H1 (cell line): ENCODE measurements around the gene KCNA2. TPM values are rescaled to one million over a fixed set of nuclear protein-coding genes. Genes with fewer than 3 reads are reported as not detected.

Experiments used
- CTCF ChIA-PET: fragments of 300-600 bp; sonication (Branson Sonifier 250); formaldehyde crosslinking; loops from one replicate; lab custom pipeline; 2021; ENCODE audit not compliant: partially characterized antibody; lab: Charles Lee
- POLR2A ChIA-PET: fragments of 300-600 bp; sonication (Branson Sonifier 250); formaldehyde crosslinking; loops from one replicate; lab custom pipeline; 2021; ENCODE audit warnings: inconsistent platforms; ENCODE audit not compliant: partially characterized antibody; lab: Charles Lee
- DNase-seq, 2 experiments: peaks; one replicate each; pipeline versions ENCODE4 v3.0.0 to v3.0.0-alpha.2; 2010 to 2022; ENCODE audit warnings: low spot score in 2 of 2, low read depth in 1 of 2, mixed read lengths in 1 of 2
- FAIRE-seq: peaks from 2 replicates; lab custom pipeline; 2011; peaks lifted over from hg19 to GRCh38; lab: Jason Lieb, UNC
- H2AFZ ChIP-seq: 2 replicates; pipeline ENCODE4 v1.8.1; 2012; ENCODE audit warnings: low read length, inconsistent platforms
- H2AK5ac ChIP-seq: 2 replicates; pipeline ENCODE4 v1.6.1; 2013; ENCODE audit warnings: low read depth, low read length
- H2BK120ac ChIP-seq: replicated peaks from 2 replicates; pipeline ENCODE3; 2013; ENCODE audit warnings: low read depth, low read length, inconsistent platforms
- H2BK12ac ChIP-seq: 2 replicates; pipeline ENCODE4 v1.6.1; 2013; ENCODE audit warnings: low read depth, low read length
- H2BK15ac ChIP-seq: 2 replicates; pipeline ENCODE4 v1.6.1; 2013; ENCODE audit warnings: low read length
- H2BK20ac ChIP-seq: 2 replicates; pipeline ENCODE4 v1.6.1; 2013; ENCODE audit warnings: low read length
- H2BK5ac ChIP-seq: 2 replicates; pipeline ENCODE4 v1.6.1; 2013; ENCODE audit warnings: low read depth, low read length
- H3K14ac ChIP-seq: 2 replicates; pipeline ENCODE4 v1.6.1; 2013; ENCODE audit warnings: inconsistent platforms; ENCODE audit not compliant: insufficient read length
- H3K18ac ChIP-seq: 2 replicates; pipeline ENCODE4 v1.6.1; 2013; ENCODE audit warnings: low read length; ENCODE audit errors: extremely low read depth
- H3K23ac ChIP-seq: 2 replicates; pipeline ENCODE4 v1.6.1; 2013; ENCODE audit warnings: inconsistent platforms; ENCODE audit not compliant: insufficient read length
- H3K23me2 ChIP-seq: 2 replicates; pipeline ENCODE4 v1.6.1; 2013; ENCODE audit warnings: low read depth, low read length
- H3K27ac ChIP-seq: 2 replicates; pipeline ENCODE4 v1.6.1; 2011; ENCODE audit warnings: low read depth, low read length, inconsistent platforms
- H3K27me3 ChIP-seq, 4 experiments: replicated peaks in 1 of 4; 1 replicate in 1 of 4; 2 replicates in 3 of 4; pipeline versions ENCODE4 v1.6.1 to v1.8.1; 2011 to 2013; ENCODE audit warnings: low read length in 3 of 4, mild to moderate bottlenecking in 3 of 4, inconsistent platforms in 2 of 4, mixed read lengths in 2 of 4, moderate library complexity in 1 of 4; ENCODE audit not compliant: control insufficient read depth in 3 of 4, insufficient read depth in 3 of 4; ENCODE audit errors: extremely low read depth in 1 of 4
- H3K36me3 ChIP-seq, 4 experiments: 2 replicates each; pipeline versions ENCODE4 v1.6.1 to v1.8.1; 2011 to 2013; ENCODE audit warnings: mild to moderate bottlenecking in 4 of 4, low read length in 3 of 4, moderate library complexity in 2 of 4, control low read depth in 1 of 4, inconsistent platforms in 1 of 4; ENCODE audit not compliant: insufficient read depth in 4 of 4, control insufficient read depth in 2 of 4
- H3K4ac ChIP-seq: replicated peaks from 2 replicates; pipeline ENCODE3; 2013; ENCODE audit warnings: low read length, low read depth, mixed read lengths, inconsistent platforms; ENCODE audit not compliant: insufficient read length
- H3K4me1 ChIP-seq, 4 experiments: replicated peaks in 1 of 4; 1 replicate in 1 of 4; 2 replicates in 3 of 4; pipeline versions ENCODE4 v1.6.1 to v1.8.1; 2011 to 2013; ENCODE audit warnings: low read length in 3 of 4, inconsistent platforms in 2 of 4, mixed read lengths in 1 of 4; ENCODE audit not compliant: insufficient read depth in 4 of 4, control insufficient read depth in 3 of 4
- H3K4me2 ChIP-seq, 2 experiments: 2 replicates each; pipeline versions ENCODE4 v1.6.1 to v1.8.1; 2011 to 2013; ENCODE audit warnings: low read depth in 2 of 2, low read length in 2 of 2, control low read depth in 1 of 2, inconsistent platforms in 1 of 2, mild to moderate bottlenecking in 1 of 2; ENCODE audit not compliant: insufficient read depth in 1 of 2
- H3K4me3 ChIP-seq, 4 experiments: fragments of 200-600, 300-600 bp in 1 of 4; sonication (generic), shearing (Covaris generic), sonication (Bioruptor Twin) in 1 of 4; 2 replicates each; pipeline versions ENCODE4 v1.5.1 to v1.8.1; 2011 to 2016; ENCODE audit warnings: low read length in 4 of 4, low read depth in 3 of 4, control low read depth in 2 of 4, inconsistent platforms in 2 of 4, mild to moderate bottlenecking in 2 of 4, mixed read lengths in 1 of 4, moderate library complexity in 1 of 4; ENCODE audit not compliant: insufficient read depth in 2 of 4; ENCODE audit errors: extremely low read depth in 1 of 4
- H3K56ac ChIP-seq: replicated peaks from 2 replicates; pipeline ENCODE3; 2013; ENCODE audit warnings: low read depth, mild to moderate bottlenecking, mixed read lengths, low read length, inconsistent platforms; ENCODE audit not compliant: insufficient read length
- H3K79me1 ChIP-seq: 2 replicates; pipeline ENCODE4 v1.6.1; 2013; ENCODE audit warnings: low read depth, low read length, control low read depth
- H3K79me2 ChIP-seq, 2 experiments: 2 replicates each; pipeline versions ENCODE4 v1.6.1 to v1.8.1; 2012 to 2013; ENCODE audit warnings: low read length in 2 of 2, mild to moderate bottlenecking in 2 of 2, inconsistent platforms in 1 of 2; ENCODE audit not compliant: insufficient read depth in 2 of 2, control insufficient read depth in 1 of 2
- H3K9ac ChIP-seq, 4 experiments: replicated peaks in 1 of 4; 1 replicate in 1 of 4; 2 replicates in 3 of 4; pipeline versions ENCODE4 v1.6.1 to v1.8.1; 2011 to 2013; ENCODE audit warnings: low read depth in 3 of 4, low read length in 3 of 4, control low read depth in 2 of 4, mild to moderate bottlenecking in 2 of 4, moderate library complexity in 2 of 4, inconsistent platforms in 1 of 4; ENCODE audit errors: extremely low read depth in 1 of 4
- H3K9me3 ChIP-seq, 2 experiments: 2 replicates each; pipeline versions ENCODE4 v1.6.1 to v1.8.1; 2012 to 2013; ENCODE audit warnings: mild to moderate bottlenecking in 2 of 2, moderate library complexity in 2 of 2, control low read depth in 1 of 2, inconsistent platforms in 1 of 2, low read depth in 1 of 2, low read length in 1 of 2, mixed read lengths in 1 of 2; ENCODE audit not compliant: insufficient read depth in 2 of 2
- H4K20me1 ChIP-seq, 2 experiments: replicated peaks in 1 of 2; 2 replicates each; pipeline versions ENCODE3 to v1.8.1; 2011 to 2013; ENCODE audit warnings: inconsistent platforms in 2 of 2, low read length in 2 of 2, mild to moderate bottlenecking in 1 of 2; ENCODE audit not compliant: insufficient read depth in 2 of 2, control insufficient read depth in 1 of 2
- H4K5ac ChIP-seq: 2 replicates; pipeline ENCODE4 v1.6.1; 2013; ENCODE audit warnings: low read length, low read depth, mixed read lengths, inconsistent platforms; ENCODE audit not compliant: insufficient read length
- H4K8ac ChIP-seq: 2 replicates; pipeline ENCODE4 v1.8.0; 2013; ENCODE audit warnings: mild to moderate bottlenecking, moderate library complexity, low read length, inconsistent platforms; ENCODE audit not compliant: insufficient read depth; ENCODE audit errors: extremely low read depth
- H4K91ac ChIP-seq: replicated peaks from 2 replicates; pipeline ENCODE3; 2013; ENCODE audit warnings: low read length, mixed read lengths, inconsistent platforms; ENCODE audit not compliant: insufficient read length
- BACH1 ChIP-seq: IDR thresholded peaks from 2 replicates; pipeline ENCODE4 v1.6.1; 2012; ENCODE audit warnings: low read length, improper control_type of control experiment
- EGR1 ChIP-seq: IDR thresholded peaks from 2 replicates; pipeline ENCODE4 v1.6.1; 2011; ENCODE audit warnings: low read depth, low read length, borderline replicate concordance
- HDAC2 ChIP-seq, 2 experiments: fragments of 300-600 bp in 1 of 2; sonication (generic) in 1 of 2; IDR thresholded peaks; 2 replicates each; pipeline ENCODE4 v1.6.1; 2011 to 2012; ENCODE audit warnings: low read depth in 2 of 2, low read length in 2 of 2, mild to moderate bottlenecking in 2 of 2, moderate library complexity in 2 of 2, borderline replicate concordance in 1 of 2, inconsistent platforms in 1 of 2
- NANOG ChIP-seq: IDR thresholded peaks from 2 replicates; pipeline ENCODE4 v1.6.1; 2011; ENCODE audit warnings: low read length, low read depth, mild to moderate bottlenecking, inconsistent platforms; ENCODE audit not compliant: insufficient read depth, poor library complexity, severe bottlenecking
- PHF8 ChIP-seq: fragments of 200-600 bp; sonication (generic); conservative IDR thresholded peaks from 2 replicates; pipeline ENCODE4 v1.7.1; 2012; ENCODE audit warnings: low read depth, mild to moderate bottlenecking, inconsistent platforms, low read length, moderate library complexity
- SIN3A ChIP-seq, 2 experiments: IDR thresholded peaks in 1 of 2; conservative IDR thresholded peaks in 1 of 2; 2 replicates each; pipeline ENCODE4 v1.6.1; 2011 to 2012; ENCODE audit warnings: low read length in 2 of 2, improper control_type of control experiment in 1 of 2, low read depth in 1 of 2, mild to moderate bottlenecking in 1 of 2
- SUZ12 ChIP-seq: fragments of 200-600 bp; sonication (generic); IDR thresholded peaks from 2 replicates; pipeline ENCODE4 v1.6.1; 2012; ENCODE audit warnings: mild to moderate bottlenecking, inconsistent platforms, low read length, moderate library complexity, mixed read lengths
- WGBS, 2 experiments: shearing (Covaris generic) in 1 of 2; methylation state at CpG; one replicate each; pipeline versions ENCODE4 v1.1.6 to v1.1.7; 2013 to 2015; ENCODE audit warnings: low lambda C conversion rate in 2 of 2, mixed read lengths in 2 of 2, inconsistent platforms in 1 of 2, low coverage in 1 of 2, missing lambda C conversion rate in 1 of 2; ENCODE audit not compliant: insufficient replicate concordance in 2 of 2, insufficient coverage in 1 of 2, insufficient read length in 1 of 2; ENCODE audit errors: extremely low coverage in 1 of 2, missing lambda C conversion rate in 1 of 2; 5-methylcytosine and 5-hydroxymethylcytosine counted together
- polyA plus RNA-seq, 7 experiments: library from polyadenylated mRNA; depleted of rRNA in 3 of 7; stranded (reverse) in 5 of 7; unstranded in 2 of 7; fragments of >200 nt in 5 of 7; fragments of 200-250 nt in 2 of 7; gene quantifications; 1 replicate in 5 of 7; 2 replicates in 1 of 7; 4 replicates in 1 of 7; pipeline versions ENCODE4 v1.2.1 to v1.2.3, GENCODE V29; 2011 to 2013; ENCODE audit warnings: missing spikeins in 2 of 7, mixed read lengths in 2 of 7
- total RNA-seq: library from RNA; stranded (reverse); fragmentation: NEBNext Ultra II Directional; extraction: Animal tissue kit (Norgen Biotek cat#: 25700); gene quantifications from 2 replicates; pipeline ENCODE4 v1.2.1, GENCODE V29; 2021

KCNA2 gene
- total and polyA plus RNA-seq, 2 of the 8 experiments (the other 6 are each of a cell fraction or from before 2014, with no cell fraction given) = 0.26 to 0.78 TPM

DNA sequence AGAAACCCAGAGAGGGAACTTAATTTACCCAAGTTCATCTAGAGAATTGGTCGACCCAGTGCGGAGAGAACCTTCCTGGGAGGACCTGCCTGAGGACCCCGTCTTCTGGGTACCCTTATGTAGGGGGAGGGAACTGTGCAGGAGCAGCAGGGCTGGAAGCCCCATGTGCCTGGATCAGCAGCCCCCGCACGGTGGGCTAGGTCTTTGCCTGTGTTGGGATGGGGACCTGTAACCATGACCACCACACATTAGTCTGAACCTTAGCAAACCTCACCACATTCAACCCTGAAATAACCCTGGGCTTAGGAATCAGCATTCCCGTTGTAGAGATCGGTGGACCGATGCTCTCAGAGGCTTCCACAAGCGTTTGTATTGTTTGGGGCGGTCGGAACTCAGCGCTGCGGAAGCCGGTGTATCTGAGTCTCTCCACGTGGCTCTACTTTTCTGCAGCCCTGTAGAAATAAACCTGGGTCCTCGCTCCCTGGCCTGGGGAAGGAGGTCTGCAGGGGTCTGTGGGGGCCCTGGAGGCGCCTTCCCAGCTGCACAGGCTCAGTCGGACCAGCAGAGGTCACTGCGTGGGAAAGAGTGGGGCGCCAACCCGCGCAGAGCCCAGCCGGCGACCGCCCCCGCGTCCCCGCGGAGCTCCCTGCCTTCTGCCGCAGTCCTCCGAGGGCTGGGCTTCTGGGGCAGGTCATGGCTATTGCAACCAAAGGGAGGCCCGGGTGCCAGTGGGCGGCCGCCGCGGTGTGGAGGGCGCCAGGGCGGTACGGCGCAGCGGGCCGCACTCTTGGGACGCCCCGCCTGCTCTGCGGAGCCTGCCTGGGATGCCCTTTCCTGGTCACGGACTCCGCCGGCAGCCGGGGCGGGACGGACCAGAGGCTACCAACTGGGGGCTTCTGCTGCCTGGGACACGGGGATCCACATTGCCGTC is 51.0 kb downstream of the KCNA2 start:
- H3K4ac ChIP-seq = no peak overlapping the region
- no peak overlapping the region for H3K14ac ChIP-seq
- peaks cover 3 to 32% (median 24%) of the 10 kb centered on the region in 4 experiments for H3K27me3 ChIP-seq
- H3K4me2 ChIP-seq = peak overlapping the region; percentile 48 to 72
- peaks cover 9% of the 10 kb centered on the region; the same call in 1 of the 2 replicates for H3K23me2 ChIP-seq
- no peak overlapping the region for H3K9ac ChIP-seq
- H3K56ac ChIP-seq = no peak overlapping the region
- no peaks in the 10 kb centered on the region for H3K79me1 ChIP-seq
- H2BK120ac ChIP-seq = no peak overlapping the region
- peak overlapping the region; percentile 28; the same call in 1 of the 2 replicates for H2AFZ ChIP-seq
- H2BK20ac ChIP-seq = no peak overlapping the region
- no peak overlapping the region for H2BK5ac ChIP-seq
- peak in 1 of 2 experiments; percentile 81 for DNase-seq
- no peaks in the 10 kb centered on the region for H3K79me2 ChIP-seq
- H2BK12ac ChIP-seq = no peak overlapping the region; the same call in 1 of the 2 replicates
- no peak overlapping the region for H4K5ac ChIP-seq
- peak overlapping the region; percentile 37 to 57 (median 44) for H3K4me3 ChIP-seq
- peaks cover 0 to 2% of the 10 kb centered on the region in 2 experiments for H4K20me1 ChIP-seq
- no peak overlapping the region for H3K23ac ChIP-seq
- H3K9me3 ChIP-seq = no peaks in the 10 kb centered on the region
- ChIA-PET POLR2A (interaction anchor here (1.8 kb wide), 1 partner anchor 51 kb away, joined by 4 read pairs; the partner anchor contains the start of gene KCNA2), CTCF (interaction anchor here (0.6 to 12.7 kb wide), 26 partner anchors 8 to 531 kb away, joined by 3 to 302 read pairs (median 5); partner anchors contain the start of genes KCNA10 and KCNA2)
- peaks cover 0 to 8% (median under 1%) of the 10 kb centered on the region in 4 experiments; a peak in 3 of 7 replicates for H3K4me1 ChIP-seq
- H2AK5ac ChIP-seq = no peak overlapping the region
- H4K8ac ChIP-seq = peak overlapping the region; percentile 64; the same call in 1 of the 2 replicates
- H3K27ac ChIP-seq = no peak overlapping the region
- FAIRE-seq = no peak
- H2BK15ac ChIP-seq = no peak overlapping the region
- no peak overlapping the region for H3K18ac ChIP-seq
- WGBS, 2 experiments = 14% methylated on average over 50 of the region's 53 CpGs; no CpG with 5 or more reads in 1 of the 2 experiments
- H3K36me3 ChIP-seq = no peaks in the 10 kb centered on the region
- H4K91ac ChIP-seq = no peak overlapping the region
- no peak for TF ChIP-seq PHF8
- TF ChIP-seq HDAC2 (IDR thresholded peaks at IDR 0.05; ENCODE audit: borderline replicate concordance in 1 of 2, low read depth in 2 of 2, low read length in 2 of 2) = peak in 1 of 2 experiments; percentile 88; a peak in 1 of 4 replicates
- peak; percentile 89 for TF ChIP-seq EGR1
- TF ChIP-seq SUZ12 = no peak
- TF ChIP-seq BACH1 = peak; percentile 81
- no peak for TF ChIP-seq NANOG
- TF ChIP-seq SIN3A (conservative IDR thresholded peaks at IDR 0.05 in 1 of 2, IDR thresholded peaks at IDR 0.05 in 1 of 2; ENCODE audit: low read depth in 1 of 2, low read length in 2 of 2) = no peak
